Activated naive CD8-positive, alpha-beta T cell treated with anti-CD3 and anti-CD28 coated beads, Interleukin-2, amount 50 U/mL, for 24 hours (primary cell): ENCODE results near the gene ZNF219.

Experiments used
- ATAC-seq: fragments of 150-1000 bp; cut with Tn5 transposase; one replicate; pipeline ENCODE4 v1.10.0; 2021
- DNase-seq: peaks from one replicate; pipeline ENCODE4 v3.0.0; 2021
- H3K27ac Mint-ChIP-seq: one replicate; pipeline ENCODE4 v1.8.0; 2021; ENCODE audit warnings: mild to moderate bottlenecking, mixed read lengths
- H3K27me3 Mint-ChIP-seq: one replicate; pipeline ENCODE4 v1.8.0; 2021; ENCODE audit warnings: mixed read lengths
- H3K36me3 Mint-ChIP-seq: one replicate; pipeline ENCODE4 v1.8.0; 2021; ENCODE audit warnings: low read depth, mixed read lengths
- H3K4me1 Mint-ChIP-seq: one replicate; pipeline ENCODE4 v1.8.0; 2021; ENCODE audit warnings: mixed read lengths
- H3K4me3 Mint-ChIP-seq: one replicate; pipeline ENCODE4 v1.8.0; 2021; ENCODE audit warnings: mild to moderate bottlenecking, moderate library complexity, mixed read lengths
- H3K9me3 Mint-ChIP-seq: one replicate; pipeline ENCODE4 v1.8.0; 2021; ENCODE audit warnings: mixed read lengths

Gene ZNF219

DNA sequence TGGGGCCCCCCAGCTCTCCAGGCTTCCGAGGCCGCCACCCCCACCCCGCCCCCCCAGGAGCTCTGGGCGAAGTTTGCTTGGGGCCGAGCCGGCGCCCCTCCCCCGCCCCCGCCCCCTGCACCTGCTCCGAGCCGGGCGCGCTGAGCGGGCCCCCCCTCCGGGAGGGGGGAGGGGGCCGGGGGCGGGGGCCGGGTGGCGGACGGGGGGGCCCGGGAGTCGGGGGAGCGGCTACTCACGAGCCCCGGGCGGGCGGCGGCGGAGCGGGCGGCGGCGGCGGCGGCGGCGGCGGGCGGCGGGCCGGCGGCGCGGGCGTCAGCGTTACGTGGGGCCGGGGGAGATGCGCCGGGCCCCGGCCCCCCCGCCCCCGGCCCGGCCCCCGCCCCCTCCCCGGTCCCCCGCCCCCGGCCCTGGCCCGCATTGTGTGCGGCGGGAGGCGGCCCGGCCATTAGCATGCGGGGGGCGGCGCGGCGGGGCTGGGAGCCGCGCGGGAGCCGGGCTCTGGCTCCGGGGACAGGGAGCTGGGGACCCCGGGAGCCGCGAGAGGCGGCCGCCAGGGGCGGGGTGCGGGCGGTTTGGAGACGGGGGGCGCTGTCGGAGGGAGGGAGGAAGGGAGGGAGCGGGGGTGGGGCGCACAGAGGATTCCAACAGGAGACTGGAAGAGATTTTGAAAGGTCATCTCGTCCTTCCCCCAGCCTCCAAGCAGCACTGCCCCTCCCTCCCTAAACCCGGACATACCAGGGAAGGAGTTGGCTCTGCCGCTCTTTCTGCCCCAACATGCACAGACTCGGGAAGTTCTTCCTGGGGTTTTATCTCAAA is at the start of gene ZNF219:
ZNF219 (minus strand) TSS at position 580 of the 816 bp plus-strand sequence. CDS start 5,064 bp downstream, outside the sequence.
- H3K9me3 Mint-ChIP-seq: no peaks in the 10 kb centered on the region
- H3K4me1 Mint-ChIP-seq: peaks cover 27% of the 10 kb centered on the region
- no peaks in the 10 kb centered on the region for H3K36me3 Mint-ChIP-seq
- peak; percentile 36 for DNase-seq
- H3K27me3 Mint-ChIP-seq: peaks cover 3% of the 10 kb centered on the region
- peak within 1 kb of the TSS; percentile 84 for H3K4me3 Mint-ChIP-seq
- peak within 1 kb of the TSS; percentile 71 for H3K27ac Mint-ChIP-seq
- ATAC-seq: no peak

DNA sequence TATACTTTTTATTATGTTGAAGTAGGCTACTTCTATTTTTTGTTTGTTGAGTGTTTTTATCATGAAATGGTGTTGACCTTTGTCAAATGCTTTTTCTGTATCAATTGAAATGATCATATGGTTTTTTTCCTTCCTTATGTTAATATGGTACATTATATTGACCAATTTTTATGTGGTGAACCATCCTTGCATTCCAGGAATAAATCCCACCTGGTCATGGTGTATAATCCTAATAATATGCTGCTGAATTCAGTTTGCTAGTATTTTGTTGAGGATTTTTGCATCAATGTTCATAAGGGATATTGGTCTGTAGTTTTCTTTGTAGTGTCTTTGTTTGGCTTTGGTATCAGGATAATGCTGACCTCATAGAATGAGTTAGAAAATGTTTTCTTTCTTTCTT is 47.0 kb upstream of the ZNF219 start:
- DNase-seq (no peak), ATAC-seq (no peak)
- H3K4me1 Mint-ChIP-seq: no peaks in the 10 kb centered on the region
- H3K4me3 Mint-ChIP-seq: no peak overlapping the region
- H3K27ac Mint-ChIP-seq: no peak overlapping the region
- no peaks in the 10 kb centered on the region for H3K36me3 Mint-ChIP-seq
- peaks cover 6% of the 10 kb centered on the region for H3K27me3 Mint-ChIP-seq
- H3K9me3 Mint-ChIP-seq: peaks cover 7% of the 10 kb centered on the region

DNA sequence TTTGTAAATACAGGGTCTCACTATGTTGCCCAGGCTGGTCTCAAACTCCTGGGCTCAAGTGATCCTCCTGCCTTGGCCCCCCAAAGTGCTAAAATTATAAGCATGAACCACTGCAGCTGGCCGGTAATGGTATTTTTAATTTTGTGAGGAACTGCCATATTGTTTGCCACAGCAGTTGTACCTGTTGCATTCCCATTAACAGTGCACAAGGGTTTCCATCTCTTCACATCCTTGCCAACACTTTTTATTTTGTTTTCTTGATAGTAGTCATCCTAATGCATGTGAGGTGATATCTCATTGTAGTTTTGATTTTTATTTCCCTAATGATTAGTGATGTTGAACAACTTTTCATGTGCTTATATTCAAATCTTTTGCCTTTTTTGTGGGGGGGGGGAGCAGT is 43.9 kb upstream of the ZNF219 start:
- ATAC-seq (no peak), DNase-seq (no peak)
- Mint-ChIP-seq H3K4me1 (no peaks in the 10 kb centered on the region), H3K27me3 (peaks cover 9% of the 10 kb centered on the region), H3K9me3 (peaks cover 7% of the 10 kb centered on the region), H3K27ac (no peak overlapping the region), H3K36me3 (no peaks in the 10 kb centered on the region), H3K4me3 (no peak overlapping the region)

DNA sequence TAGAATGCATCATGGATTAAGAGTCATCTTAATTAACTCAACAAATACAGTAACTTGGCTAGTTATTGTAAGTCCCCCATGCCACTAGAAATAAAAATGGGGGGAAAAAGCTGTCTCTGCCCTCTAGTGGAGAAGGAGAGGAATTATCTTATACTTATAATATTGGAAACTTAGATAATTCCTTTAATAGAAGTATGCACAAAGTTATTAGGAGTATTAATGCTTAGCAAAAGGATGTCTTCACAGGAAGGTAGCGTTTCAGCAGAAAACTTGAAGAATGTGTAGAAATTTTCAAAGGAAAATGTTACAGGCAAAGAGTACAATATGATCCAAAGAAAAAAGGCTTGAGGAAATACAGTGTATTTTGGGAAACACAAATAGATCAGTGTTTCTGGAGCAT is 37.6 kb upstream of the ZNF219 start:
- Mint-ChIP-seq H3K27me3 (peaks cover 3% of the 10 kb centered on the region), H3K9me3 (no peaks in the 10 kb centered on the region)
- ATAC-seq: no peak

DNA sequence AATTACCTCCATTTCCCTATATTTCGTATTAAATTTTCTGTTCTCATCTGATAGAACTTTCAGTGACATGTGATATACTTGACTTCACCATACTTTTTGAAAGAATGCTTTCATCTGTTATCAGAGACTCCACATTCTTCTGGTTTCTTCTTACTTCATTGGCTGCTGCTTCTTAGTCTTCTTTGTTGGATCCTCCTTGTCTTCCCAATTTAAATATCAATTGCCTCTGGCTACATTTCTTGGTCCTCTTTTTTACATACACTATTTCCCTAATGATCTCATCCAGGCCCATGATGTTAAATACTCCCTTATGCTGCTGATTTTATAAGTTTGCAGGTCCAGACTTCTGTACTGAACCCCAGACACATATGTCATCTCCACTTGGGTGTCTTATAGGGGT is 35.4 kb upstream of the ZNF219 start:
- Mint-ChIP-seq H3K4me3 (no peak overlapping the region), H3K27ac (no peak overlapping the region), H3K4me1 (no peaks in the 10 kb centered on the region), H3K9me3 (no peaks in the 10 kb centered on the region), H3K36me3 (no peaks in the 10 kb centered on the region), H3K27me3 (no peaks in the 10 kb centered on the region)
- ATAC-seq (no peak), DNase-seq (no peak)

More for the DNA sequence above, 37.6 kb upstream of the ZNF219 start:
- no peak overlapping the region for H3K27ac Mint-ChIP-seq
- DNase-seq: no peak
- no peaks in the 10 kb centered on the region for H3K36me3 Mint-ChIP-seq
- no peaks in the 10 kb centered on the region for H3K4me1 Mint-ChIP-seq
- no peak overlapping the region for H3K4me3 Mint-ChIP-seq

DNA sequence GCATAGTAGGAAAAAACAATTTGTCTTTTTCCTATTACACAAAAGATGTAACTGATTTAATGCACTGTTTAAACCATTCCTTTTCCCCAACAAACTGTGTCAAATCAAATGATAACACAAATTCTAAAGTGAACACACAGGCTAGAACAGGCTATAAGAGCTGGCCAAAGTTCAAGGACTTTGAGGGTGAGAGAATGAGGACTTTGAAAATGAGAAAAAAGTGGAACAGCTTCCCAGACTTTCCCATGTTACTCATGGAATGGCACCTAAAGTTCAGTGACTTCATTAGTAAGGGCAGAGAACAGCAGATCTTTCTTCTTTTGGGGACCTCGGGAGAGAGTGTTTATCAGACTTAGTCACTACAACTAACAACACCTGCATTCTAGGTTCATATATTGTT is 25.0 kb upstream of the ZNF219 start:
- Mint-ChIP-seq H3K27me3 (peaks cover 19% of the 10 kb centered on the region), H3K27ac (no peak overlapping the region)
- no peak for ATAC-seq

DNA sequence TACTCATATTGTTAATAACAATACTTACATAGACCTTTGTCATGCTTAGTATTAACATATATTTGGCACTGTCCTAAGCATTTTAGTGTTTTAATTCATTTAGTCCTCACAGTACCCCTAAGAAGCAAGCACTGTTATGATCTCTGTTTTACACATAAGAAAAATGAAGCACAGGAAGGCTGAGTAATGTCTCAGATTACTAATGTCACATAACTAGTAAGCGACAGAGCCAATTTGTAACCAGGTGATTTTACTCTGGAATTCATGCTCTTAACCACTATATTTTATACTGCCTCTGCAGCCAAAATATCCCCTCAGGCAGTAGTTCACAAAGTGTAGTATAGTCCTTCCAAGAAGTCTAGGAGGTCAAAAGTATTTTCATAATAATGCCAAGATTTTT is 22.7 kb upstream of the ZNF219 start:
- Mint-ChIP-seq H3K27ac (no peak overlapping the region), H3K36me3 (peaks cover 3% of the 10 kb centered on the region), H3K4me3 (no peak overlapping the region), H3K27me3 (peaks cover 13% of the 10 kb centered on the region), H3K4me1 (no peaks in the 10 kb centered on the region), H3K9me3 (peaks cover 6% of the 10 kb centered on the region)
- DNase-seq (no peak), ATAC-seq (no peak)

More for the DNA sequence above, 25.0 kb upstream of the ZNF219 start:
- Mint-ChIP-seq H3K4me3 (no peak overlapping the region), H3K9me3 (peaks cover 6% of the 10 kb centered on the region), H3K36me3 (peaks cover 3% of the 10 kb centered on the region), H3K4me1 (no peaks in the 10 kb centered on the region)
- DNase-seq: no peak

DNA sequence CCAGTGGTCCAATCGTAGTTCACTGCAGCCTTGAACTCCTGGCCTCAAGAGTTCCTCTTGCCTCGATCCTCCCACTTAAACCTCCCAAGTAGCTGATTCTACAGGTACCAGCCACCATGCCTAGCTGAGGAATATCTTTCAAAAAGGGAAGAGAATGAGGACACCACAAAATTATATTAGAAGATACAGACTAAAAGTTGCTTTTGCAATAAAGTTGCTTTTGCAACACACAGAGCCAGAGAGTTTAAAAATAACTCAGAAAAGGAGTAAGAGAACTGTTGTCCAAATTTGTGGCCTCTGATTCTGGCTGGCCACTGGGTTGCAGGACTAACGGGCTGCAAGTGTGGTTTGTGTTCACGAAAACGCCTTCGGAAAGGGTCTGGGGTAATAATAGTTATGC is 22.2 kb upstream of the ZNF219 start:
- peaks cover 6% of the 10 kb centered on the region for H3K9me3 Mint-ChIP-seq
- no peak for ATAC-seq
- DNase-seq: no peak
- H3K27me3 Mint-ChIP-seq: peaks cover 13% of the 10 kb centered on the region
- H3K36me3 Mint-ChIP-seq: peaks cover 3% of the 10 kb centered on the region
- H3K4me3 Mint-ChIP-seq: no peak overlapping the region
- H3K27ac Mint-ChIP-seq: no peak overlapping the region
- H3K4me1 Mint-ChIP-seq: no peaks in the 10 kb centered on the region

DNA sequence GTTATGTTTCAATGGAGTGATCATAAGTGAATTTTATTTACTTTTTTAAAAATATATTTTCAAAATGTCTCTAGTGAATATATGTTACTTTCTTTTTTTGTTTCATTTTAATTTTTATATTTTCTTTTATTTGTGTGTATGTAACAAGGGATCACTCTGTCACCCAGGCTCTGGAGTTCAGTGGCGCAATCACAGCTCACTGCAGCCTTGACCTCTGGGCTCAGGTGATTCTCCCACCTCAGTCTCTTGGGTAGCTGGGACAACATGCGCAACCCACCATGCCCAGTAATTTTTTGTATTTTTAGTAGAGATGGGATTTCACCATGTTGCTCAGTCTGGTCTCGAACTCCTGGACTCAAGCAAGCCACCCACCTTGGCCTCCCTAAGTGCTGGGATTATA is 20.5 kb upstream of the ZNF219 start:
- DNase-seq (no peak), ATAC-seq (no peak)
- no peak overlapping the region for H3K27ac Mint-ChIP-seq
- H3K4me3 Mint-ChIP-seq: no peak overlapping the region
- no peaks in the 10 kb centered on the region for H3K4me1 Mint-ChIP-seq
- no peaks in the 10 kb centered on the region for H3K9me3 Mint-ChIP-seq
- H3K36me3 Mint-ChIP-seq: no peaks in the 10 kb centered on the region
- H3K27me3 Mint-ChIP-seq: peaks cover 8% of the 10 kb centered on the region

DNA sequence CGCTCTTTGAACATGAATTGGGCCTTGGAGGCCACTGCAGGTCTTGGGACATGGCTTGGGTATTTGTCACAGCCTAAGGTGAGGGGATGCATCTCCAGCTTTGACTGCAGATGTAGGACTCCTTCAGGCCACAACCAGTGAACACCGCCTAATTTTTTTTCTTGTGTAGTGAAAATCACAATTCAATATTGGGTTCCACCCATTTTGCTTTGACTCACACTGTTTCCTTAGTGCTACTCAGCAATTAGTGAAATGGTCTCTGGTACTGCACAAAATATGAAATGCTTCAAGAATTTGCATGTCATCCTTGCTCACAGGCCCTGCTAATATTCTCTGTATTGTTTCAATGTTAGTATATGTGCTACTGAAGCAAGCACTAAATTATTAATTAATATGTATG is 14.9 kb upstream of the ZNF219 start:
- Mint-ChIP-seq H3K36me3 (no peaks in the 10 kb centered on the region), H3K27ac (no peak overlapping the region), H3K27me3 (no peaks in the 10 kb centered on the region), H3K4me3 (no peak overlapping the region), H3K9me3 (no peaks in the 10 kb centered on the region), H3K4me1 (peaks cover 10% of the 10 kb centered on the region)
- no peak for ATAC-seq
- no peak for DNase-seq

DNA sequence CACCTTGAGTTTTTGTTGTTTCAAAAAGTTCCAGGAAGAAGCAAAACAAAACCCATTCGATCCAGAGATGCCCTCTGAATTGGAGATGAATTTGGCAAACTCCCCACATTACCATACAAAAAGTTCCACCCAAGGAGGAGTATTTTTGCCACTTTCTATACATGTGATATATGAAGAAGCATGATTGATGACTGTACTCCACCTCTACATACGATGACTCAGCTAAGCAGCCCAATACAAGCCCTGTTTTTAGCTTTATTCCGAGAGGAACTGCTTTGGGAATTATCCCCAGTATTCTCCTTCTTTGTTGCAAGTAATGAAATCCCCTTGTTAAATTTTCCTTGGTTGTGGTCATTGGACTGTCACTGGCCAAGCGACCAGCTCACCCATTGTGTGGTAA is 13.8 kb upstream of the ZNF219 start:
- H3K4me3 Mint-ChIP-seq: no peak overlapping the region
- no peaks in the 10 kb centered on the region for H3K36me3 Mint-ChIP-seq
- H3K27me3 Mint-ChIP-seq: no peaks in the 10 kb centered on the region
- ATAC-seq: no peak
- H3K9me3 Mint-ChIP-seq: no peaks in the 10 kb centered on the region
- H3K27ac Mint-ChIP-seq: no peak overlapping the region
- H3K4me1 Mint-ChIP-seq: peaks cover 10% of the 10 kb centered on the region
- DNase-seq: no peak

DNA sequence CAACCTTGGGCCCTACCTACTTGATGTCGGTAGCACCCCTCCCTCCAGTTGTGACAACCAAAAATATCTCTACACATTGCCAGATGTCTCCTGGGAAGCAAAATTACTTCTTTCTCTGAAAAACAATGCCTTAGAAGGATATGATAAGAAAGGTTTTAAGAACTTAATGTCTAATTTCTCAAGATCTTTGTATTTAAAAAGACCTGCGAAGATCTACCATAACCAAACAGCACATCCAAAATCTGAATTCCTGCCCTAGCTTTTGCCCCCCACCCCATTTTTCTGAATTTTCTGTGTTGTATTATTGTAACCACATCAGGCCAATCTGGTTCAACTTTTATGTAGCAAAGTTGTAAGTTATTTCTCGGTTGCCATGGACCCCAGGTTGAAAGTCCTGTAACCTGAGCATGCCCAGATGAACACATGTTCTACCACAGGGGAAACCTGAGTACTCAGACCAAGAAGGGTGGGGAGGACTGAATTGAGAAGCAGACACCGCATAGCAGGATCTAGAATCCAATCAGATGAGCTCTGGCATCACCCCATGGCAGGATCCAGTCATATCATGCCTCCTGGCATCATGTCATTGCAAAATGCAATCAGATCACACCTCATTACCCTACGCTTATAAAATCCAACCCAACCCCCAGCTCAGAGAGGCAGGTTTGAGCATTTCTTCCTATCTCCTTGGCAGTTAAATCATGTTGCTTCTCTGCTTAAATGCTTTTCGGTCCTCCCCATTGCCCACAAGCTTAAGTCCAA is 11.1 kb upstream of the ZNF219 start:
- ATAC-seq (peak; percentile 76), DNase-seq (no peak)
- H3K36me3 Mint-ChIP-seq: no peaks in the 10 kb centered on the region
- H3K27ac Mint-ChIP-seq: no peak overlapping the region
- H3K4me3 Mint-ChIP-seq: no peak overlapping the region
- H3K9me3 Mint-ChIP-seq: no peaks in the 10 kb centered on the region
- peaks cover 23% of the 10 kb centered on the region for H3K4me1 Mint-ChIP-seq
- no peaks in the 10 kb centered on the region for H3K27me3 Mint-ChIP-seq

DNA sequence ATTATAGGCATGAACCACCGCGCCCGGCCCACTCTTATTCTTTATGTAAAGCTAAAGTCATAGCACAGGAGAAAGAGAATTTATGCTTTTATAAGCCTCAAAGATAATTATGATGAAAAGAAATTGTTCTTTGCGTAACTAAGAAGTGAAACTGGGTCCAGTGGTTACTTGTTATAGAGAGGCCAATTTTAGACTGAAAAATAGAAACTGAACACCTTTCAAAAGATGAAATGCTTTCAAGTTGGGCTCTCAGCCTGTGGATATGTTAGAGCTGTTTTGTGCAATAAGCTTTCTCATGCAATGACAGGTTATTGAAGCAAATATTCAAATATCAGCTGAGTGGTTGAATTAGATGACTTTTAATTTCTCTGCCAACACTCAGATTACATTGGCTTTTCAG is 10.3 kb upstream of the ZNF219 start:
- ATAC-seq: no peak
- no peak for DNase-seq
- Mint-ChIP-seq H3K27ac (no peak overlapping the region), H3K4me3 (no peak overlapping the region), H3K9me3 (no peaks in the 10 kb centered on the region), H3K4me1 (peaks cover 24% of the 10 kb centered on the region), H3K27me3 (no peaks in the 10 kb centered on the region), H3K36me3 (no peaks in the 10 kb centered on the region)

DNA sequence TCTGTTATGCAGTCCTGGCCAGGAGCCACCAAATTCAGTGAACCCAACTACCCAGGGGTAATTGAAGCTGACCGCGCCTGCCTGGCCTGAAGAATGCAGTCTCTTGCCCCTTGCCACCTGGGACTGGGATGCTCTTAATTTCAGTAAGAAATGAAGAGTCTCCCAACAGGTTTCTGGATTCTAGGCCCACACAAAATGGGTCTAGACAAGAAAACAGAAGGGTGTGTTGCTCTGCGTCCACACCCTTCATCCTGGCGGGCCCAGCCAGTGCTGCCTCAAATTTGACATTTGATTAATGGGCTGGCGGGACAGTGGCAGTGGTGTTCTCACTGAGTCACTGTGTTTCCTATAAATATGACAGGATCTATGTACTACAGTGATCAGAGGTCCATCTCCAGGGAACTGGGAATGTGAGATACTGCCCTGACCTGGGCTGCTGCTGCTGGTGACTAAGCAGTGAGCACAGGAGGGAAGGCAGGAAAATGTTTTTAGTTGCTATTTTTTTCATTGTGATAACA is 8.9 kb upstream of the ZNF219 start:
- Mint-ChIP-seq H3K27me3 (no peaks in the 10 kb centered on the region), H3K27ac (no peak overlapping the region), H3K36me3 (no peaks in the 10 kb centered on the region), H3K4me1 (peaks cover 34% of the 10 kb centered on the region), H3K9me3 (no peaks in the 10 kb centered on the region), H3K4me3 (no peak overlapping the region)
- ATAC-seq (no peak), DNase-seq (no peak)
